ENCODE data around the gene TRIM37.

TRIM37 gene

DNA sequence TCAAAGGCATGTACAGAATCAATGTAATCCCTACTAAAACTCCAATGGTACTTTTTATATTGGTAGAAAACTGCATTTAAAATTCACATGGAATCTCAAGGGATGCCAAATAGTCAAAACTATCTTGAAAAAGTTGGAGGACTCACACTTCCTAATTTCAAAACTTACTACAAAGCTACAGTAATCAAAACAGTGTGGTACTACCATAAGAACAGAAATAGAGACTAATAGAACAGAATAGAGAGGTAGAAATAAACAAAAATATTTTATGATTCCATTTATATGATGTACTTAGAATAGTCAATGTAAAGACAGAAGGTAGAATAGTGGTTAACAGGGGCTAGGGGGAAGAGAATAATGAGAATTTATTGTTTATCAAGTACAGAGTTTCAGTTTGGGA lies 8.8 kb downstream of the TRIM37 start:
- no peaks in the 10 kb centered on the region for H3K9me2 ChIP-seq (replicated peaks; ENCODE audit: insufficient read depth, low read length)
- peaks cover 3% of the 10 kb centered on the region; the same call in 1 of the 2 replicates for H3K36me3 ChIP-seq (replicated peaks; ENCODE audit: insufficient read depth, low read length)
- no peak overlapping the region for H3K9ac ChIP-seq (ENCODE audit: low read length)
- TF ChIP-seq, protein P1, sequence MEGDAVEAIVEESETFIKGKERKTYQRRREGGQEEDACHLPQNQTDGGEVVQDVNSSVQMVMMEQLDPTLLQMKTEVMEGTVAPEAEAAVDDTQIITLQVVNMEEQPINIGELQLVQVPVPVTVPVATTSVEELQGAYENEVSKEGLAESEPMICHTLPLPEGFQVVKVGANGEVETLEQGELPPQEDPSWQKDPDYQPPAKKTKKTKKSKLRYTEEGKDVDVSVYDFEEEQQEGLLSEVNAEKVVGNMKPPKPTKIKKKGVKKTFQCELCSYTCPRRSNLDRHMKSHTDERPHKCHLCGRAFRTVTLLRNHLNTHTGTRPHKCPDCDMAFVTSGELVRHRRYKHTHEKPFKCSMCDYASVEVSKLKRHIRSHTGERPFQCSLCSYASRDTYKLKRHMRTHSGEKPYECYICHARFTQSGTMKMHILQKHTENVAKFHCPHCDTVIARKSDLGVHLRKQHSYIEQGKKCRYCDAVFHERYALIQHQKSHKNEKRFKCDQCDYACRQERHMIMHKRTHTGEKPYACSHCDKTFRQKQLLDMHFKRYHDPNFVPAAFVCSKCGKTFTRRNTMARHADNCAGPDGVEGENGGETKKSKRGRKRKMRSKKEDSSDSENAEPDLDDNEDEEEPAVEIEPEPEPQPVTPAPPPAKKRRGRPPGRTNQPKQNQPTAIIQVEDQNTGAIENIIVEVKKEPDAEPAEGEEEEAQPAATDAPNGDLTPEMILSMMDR (IDR thresholded peaks at IDR 0.05; ENCODE audit: low read length): no peak
- TF ChIP-seq EZH2 (optimal IDR thresholded peaks at IDR 0.05; ENCODE audit: low read depth, low read length) (no peak), EZH2phosphoT487 (IDR thresholded peaks at IDR 0.05; ENCODE audit: low read length) (no peak)
- H2AFZ ChIP-seq (ENCODE audit: low read length): no peak overlapping the region
- H3F3A ChIP-seq (ENCODE audit: insufficient read depth, low read length): no peaks in the 10 kb centered on the region; the same call in 1 of the 2 replicates
- no peak overlapping the region for H3K4me2 ChIP-seq (ENCODE audit: low read depth, low read length)
- no peaks in the 10 kb centered on the region for H3K4me1 ChIP-seq (ENCODE audit: low read length)
- peaks cover 65% of the 10 kb centered on the region for H3K79me2 ChIP-seq (ENCODE audit: low read length)
- H3K27me3 ChIP-seq (replicated peaks; ENCODE audit: insufficient read depth, low read length): no peaks in the 10 kb centered on the region
- no peaks in the 10 kb centered on the region for H4K20me1 ChIP-seq (ENCODE audit: insufficient read depth, low read length)
- H3K4me3 ChIP-seq (ENCODE audit: low read length): no peak overlapping the region
- no peaks in the 10 kb centered on the region for H3K9me3 ChIP-seq (replicated peaks; ENCODE audit: insufficient read depth, low read length)
- DNase-seq: no peak
- H3K27ac ChIP-seq (ENCODE audit: low read length): no peak overlapping the region

DNA sequence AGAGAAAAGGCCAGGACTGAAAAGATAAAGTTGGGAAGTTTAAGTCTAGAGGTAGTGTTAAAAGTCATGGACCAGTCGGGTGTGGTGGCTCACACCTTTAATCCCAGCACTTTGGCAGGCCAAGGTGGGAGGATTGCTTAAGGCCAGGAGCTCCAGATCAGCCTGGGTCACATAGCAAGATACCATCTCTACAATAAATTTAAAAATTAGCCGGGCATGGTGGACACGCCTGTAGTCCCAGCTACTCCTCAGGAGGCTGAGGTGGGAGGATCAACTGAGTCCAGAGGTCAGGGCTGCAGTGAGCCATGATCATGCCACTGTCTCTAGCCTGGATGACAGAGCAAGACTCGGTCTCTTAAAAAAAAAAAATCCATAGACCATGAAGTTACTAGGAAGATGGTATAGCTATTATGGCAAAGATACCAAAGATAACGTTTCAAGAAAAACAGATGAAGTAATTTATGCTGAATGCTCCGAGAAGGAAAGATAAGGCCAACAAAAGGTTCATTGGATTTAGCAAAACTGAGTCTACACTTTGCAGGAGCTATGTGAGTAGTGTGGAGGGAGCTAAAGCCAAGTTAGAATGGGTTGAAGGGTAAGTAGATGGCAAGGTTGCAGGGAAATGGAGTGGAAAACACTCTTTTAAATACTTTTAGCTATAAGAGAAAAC lies 11.7 kb downstream of the TRIM37 start:
- Histone ChIP-seq H3K79me2 (ENCODE audit: low read length) (peaks cover 55% of the 10 kb centered on the region), H3K9me3 (replicated peaks; ENCODE audit: insufficient read depth, low read length) (no peaks in the 10 kb centered on the region), H3K36me3 (replicated peaks; ENCODE audit: insufficient read depth, low read length) (peaks cover 3% of the 10 kb centered on the region; the same call in 1 of the 2 replicates), H3K4me1 (ENCODE audit: low read length) (no peaks in the 10 kb centered on the region), H3K27me3 (replicated peaks; ENCODE audit: insufficient read depth, low read length) (no peaks in the 10 kb centered on the region), H3K4me3 (ENCODE audit: low read length) (no peak overlapping the region), H2AFZ (ENCODE audit: low read length) (no peak overlapping the region), H3K9ac (ENCODE audit: low read length) (no peak overlapping the region), H3K4me2 (ENCODE audit: low read depth, low read length) (no peak overlapping the region), H3F3A (ENCODE audit: insufficient read depth, low read length) (no peaks in the 10 kb centered on the region; the same call in 1 of the 2 replicates), H3K9me2 (replicated peaks; ENCODE audit: insufficient read depth, low read length) (no peaks in the 10 kb centered on the region), H3K27ac (ENCODE audit: low read length) (no peak overlapping the region), H4K20me1 (ENCODE audit: insufficient read depth, low read length) (no peaks in the 10 kb centered on the region)
- no peak for TF ChIP-seq EZH2phosphoT487 (IDR thresholded peaks at IDR 0.05; ENCODE audit: low read length)
- DNase-seq: no peak

DNA sequence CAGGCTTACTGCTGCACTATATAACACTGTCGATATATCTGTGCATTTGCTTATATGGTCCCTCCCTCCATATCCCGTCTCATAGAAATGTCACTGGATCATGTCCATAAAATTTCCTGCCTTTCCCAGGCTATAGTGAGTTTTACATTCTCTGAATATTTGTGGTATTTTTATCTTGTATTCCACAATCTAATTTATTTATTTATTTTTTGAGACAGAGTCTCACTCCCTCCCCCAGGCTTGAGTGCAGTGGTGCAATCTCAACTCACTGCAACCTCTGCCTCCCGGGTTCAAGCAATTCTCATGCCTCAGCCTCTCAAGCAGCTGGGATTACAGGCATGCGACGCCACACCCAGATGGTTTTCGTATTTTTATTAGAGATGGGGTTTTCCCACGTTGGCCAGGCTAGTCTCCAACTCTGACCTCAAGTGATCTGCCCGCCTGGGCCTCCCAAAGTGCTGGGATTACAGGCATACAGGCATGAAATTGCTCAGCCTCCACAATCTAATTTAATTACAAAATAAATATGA lies 12.9 kb downstream of the TRIM37 start:
- Histone ChIP-seq H3K4me2 (ENCODE audit: low read depth, low read length) (no peak overlapping the region), H3K4me3 (ENCODE audit: low read length) (no peak overlapping the region), H2AFZ (ENCODE audit: low read length) (no peak overlapping the region)

More for the DNA sequence above, 12.9 kb downstream of the TRIM37 start:
- H3K79me2 ChIP-seq (ENCODE audit: low read length): peaks cover 45% of the 10 kb centered on the region
- H3K27ac ChIP-seq (ENCODE audit: low read length): no peak overlapping the region
- H3K4me1 ChIP-seq (ENCODE audit: low read length): no peaks in the 10 kb centered on the region
- H3K9me2 ChIP-seq (replicated peaks; ENCODE audit: insufficient read depth, low read length): no peaks in the 10 kb centered on the region
- no peak for DNase-seq
- no peaks in the 10 kb centered on the region for H4K20me1 ChIP-seq (ENCODE audit: insufficient read depth, low read length)
- no peaks in the 10 kb centered on the region for H3K9me3 ChIP-seq (replicated peaks; ENCODE audit: insufficient read depth, low read length)
- H3K9ac ChIP-seq (ENCODE audit: low read length): no peak overlapping the region
- H3K27me3 ChIP-seq (replicated peaks; ENCODE audit: insufficient read depth, low read length): no peaks in the 10 kb centered on the region
- TF ChIP-seq, protein P1 (IDR thresholded peaks at IDR 0.05; ENCODE audit: low read length): no peak
- TF ChIP-seq EZH2phosphoT487 (IDR thresholded peaks at IDR 0.05; ENCODE audit: low read length) (no peak), EZH2 (optimal IDR thresholded peaks at IDR 0.05; ENCODE audit: low read depth, low read length) (no peak)
- H3K36me3 ChIP-seq (replicated peaks; ENCODE audit: insufficient read depth, low read length): no peaks in the 10 kb centered on the region; the same call in 1 of the 2 replicates
- H3F3A ChIP-seq (ENCODE audit: insufficient read depth, low read length): no peaks in the 10 kb centered on the region; the same call in 1 of the 2 replicates

All from MM.1S (cell line).